Activated CD8-positive, alpha-beta memory T cell treated with anti-CD3 and anti-CD28 coated beads, Interleukin-2, amount 50 U/mL, for 4 hours (primary cell): ENCODE data around the gene CGNL1.

Experiments used
- DNase-seq: peaks from one replicate; pipeline ENCODE4 v3.0.0-alpha.2; 2020

Gene CGNL1

DNA sequence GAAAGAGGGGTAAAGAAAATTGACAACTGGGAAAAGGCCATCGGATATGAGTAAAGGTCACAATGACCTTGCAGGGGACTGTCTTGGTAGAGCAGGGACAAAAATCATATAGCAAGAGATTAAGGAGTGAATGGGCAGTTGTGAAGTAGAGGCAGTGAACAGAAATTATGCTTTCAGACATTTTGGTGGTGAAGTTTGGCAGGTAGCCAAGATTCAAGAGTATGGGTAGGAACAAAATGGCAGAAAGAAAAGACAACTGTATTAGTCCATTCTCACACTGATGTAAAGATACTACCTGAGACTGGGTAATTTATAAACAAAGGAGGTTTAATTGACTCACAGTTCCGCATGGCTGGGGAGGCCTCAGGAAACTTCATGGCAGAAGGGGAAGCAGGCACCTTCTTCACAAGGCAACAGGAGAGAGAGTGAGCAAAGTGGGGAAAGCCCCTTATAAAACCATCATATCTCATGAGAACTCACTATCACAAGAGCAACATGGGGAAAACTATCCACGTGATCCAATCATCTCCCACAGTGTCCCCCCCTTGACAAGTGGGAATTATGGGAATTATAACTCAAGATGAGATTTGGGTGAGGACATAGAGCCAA, 84.0 kb downstream of the CGNL1 start:
- no peak for DNase-seq

DNA sequence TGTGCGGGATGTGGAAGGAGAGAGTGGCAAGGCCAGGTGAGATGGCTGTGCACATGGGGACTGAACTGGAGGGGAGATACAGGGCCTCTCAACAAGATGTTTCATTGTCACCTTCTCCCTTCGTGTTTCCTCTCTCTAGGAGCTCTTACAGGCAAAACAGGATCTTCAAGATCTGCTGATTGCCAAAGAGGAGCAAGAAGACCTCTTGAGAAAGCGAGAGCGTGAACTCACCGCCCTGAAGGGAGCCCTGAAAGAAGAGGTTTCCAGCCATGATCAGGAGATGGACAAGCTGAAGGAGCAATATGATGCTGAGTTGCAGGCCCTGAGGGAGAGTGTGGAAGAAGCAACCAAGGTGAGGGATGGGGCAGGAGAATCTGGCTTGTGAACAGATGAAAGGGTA, 85.2 kb downstream of the CGNL1 start:
- DNase-seq, result no peak

GRCh38 chr15:57462381-57462780, 86.1 kb downstream of the CGNL1 start:
- DNase-seq, result no peak

- no peak for DNase-seq
These were observed 87.1 kb downstream of the CGNL1 start for GRCh38 chr15:57463360-57463759.

DNA sequence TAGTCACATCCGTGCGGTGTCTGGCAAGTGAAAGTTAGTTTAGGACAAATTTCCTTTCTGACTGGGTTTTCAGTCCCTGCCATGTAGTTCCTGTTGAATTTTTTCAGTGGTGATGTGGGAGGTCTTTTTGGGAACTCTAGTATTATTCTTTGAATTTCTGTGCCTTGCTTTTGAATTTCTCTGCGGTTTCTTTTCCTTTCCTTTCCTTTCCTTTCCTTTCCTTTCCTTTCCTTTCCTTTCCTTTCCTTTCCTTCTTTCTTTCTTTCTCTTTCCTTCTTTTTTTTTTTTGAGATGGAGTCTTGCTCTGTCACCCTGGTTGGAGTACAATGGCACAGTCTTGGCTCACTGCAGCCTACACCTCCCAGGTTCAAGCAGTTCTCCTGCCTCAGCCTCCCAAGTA, 88.2 kb downstream of the CGNL1 start:
- DNase-seq, result no peak

- DNase-seq, result no peak
These were observed 92.2 kb downstream of the CGNL1 start for GRCh38 chr15:57468486-57468885.

DNA sequence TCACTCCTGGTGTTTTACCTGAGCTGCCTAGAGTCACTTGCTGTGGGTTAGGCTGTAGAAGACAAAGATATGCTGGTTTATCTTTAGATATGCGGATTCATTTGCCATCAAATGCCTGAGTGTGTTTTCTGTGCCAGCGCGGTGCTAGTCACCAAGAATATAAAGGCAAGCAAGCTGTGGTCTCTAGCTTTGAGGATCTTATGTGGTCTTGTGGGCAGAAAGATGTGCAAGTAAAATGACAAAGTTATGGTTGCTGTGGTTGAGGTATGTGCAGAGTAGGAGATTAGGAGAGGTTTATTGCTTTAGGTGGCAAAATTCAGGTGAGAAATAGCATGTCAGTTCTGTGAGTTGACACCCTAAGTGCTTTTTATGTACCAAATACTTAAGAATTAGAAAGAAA, 94.2 kb downstream of the CGNL1 start:
- DNase-seq, result no peak

DNA sequence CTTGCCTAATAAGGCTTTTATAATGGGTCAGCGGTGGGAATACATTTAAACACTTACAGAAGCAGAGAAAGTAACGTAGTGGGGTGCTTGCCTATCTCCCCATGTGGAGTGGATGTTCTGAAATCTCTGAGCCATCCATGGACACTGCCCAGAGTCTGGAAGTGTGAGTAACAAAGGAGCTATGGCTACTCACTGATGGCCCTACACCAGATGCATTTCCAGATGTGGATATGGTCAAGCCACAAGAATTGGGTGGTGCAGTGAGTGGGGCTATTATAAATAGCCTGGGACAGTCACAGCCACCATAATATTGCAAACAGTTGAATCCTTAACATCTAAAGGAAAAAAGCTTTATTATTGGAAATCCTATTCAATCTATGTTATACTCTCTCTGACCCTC, 96.6 kb downstream of the CGNL1 start:
- no peak for DNase-seq

DNA sequence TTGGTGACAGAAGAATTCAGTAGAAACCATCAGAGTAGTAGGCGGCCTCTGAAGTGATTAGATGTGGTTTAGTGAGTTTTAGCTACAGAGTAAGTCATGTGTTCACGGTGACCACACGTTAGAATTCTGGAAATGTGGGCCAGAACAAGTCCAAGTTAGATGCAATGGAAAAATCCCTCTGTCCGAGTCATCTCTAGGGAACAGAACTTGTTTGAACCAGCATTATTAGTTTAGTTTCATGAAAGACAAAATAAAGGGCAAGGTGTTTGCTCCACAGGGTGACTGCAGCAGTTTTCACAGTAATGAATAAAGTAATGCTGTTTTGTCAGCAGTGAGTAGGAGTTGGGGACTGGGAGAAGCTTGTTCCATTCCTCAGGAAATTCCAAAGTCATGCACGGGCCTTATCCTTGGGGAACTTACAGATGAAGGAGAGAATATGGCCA, 100.2 kb downstream of the CGNL1 start:
- no peak for DNase-seq

GRCh38 chr15:57477736-57478522, 101.6 kb downstream of the CGNL1 start:
- DNase-seq, result no peak

DNA sequence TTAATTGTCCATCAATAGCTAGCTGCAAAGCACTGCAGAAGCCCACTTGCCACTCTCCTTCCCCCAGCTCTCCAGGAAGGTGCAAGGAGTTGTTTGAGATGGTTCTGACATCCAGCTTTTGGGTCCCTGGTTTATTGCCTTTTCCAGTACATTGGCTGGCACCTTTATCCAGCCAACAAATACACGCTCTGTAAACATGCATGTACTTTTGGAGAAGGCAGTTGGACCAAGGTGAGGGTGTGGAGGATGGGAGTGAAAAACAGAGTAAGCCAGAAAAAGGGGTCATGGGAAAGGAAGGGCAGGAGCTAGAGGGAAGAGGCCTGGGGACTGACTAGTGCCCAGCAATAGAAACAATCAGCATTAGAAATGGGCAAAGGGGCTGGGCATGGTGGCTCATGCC, 102.7 kb downstream of the CGNL1 start:
- no peak for DNase-seq

DNA sequence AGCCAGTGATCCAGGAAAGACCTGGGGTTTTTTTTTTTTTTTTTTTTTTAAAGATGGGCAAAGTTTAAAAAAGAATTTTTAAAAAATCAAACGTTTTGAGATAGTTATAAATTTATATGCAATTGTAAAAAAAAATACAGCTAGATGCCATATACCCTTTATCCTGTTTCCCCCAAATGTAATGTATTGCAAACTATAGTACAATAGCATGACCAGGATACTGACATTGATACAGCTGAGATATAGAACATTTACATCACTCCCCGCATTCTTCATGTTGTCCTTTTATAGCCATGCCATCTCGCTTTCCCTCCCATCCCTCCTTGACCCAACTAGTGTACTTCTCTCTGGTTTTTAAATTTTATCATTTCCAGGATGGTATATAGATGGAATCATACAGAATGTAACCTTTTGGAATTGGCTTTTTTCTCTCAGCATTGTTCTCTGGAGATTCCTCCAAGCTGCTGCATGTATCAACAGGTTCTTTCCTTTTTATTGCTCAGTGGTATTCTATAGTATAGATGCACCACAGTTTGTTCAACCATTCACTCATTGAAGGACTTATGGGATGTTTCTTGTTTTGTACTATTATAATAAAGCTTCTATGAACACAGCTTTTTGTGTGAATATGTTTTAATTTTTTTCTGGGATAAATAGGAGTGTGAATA, 104.9 kb downstream of the CGNL1 start:
- no peak for DNase-seq

DNA sequence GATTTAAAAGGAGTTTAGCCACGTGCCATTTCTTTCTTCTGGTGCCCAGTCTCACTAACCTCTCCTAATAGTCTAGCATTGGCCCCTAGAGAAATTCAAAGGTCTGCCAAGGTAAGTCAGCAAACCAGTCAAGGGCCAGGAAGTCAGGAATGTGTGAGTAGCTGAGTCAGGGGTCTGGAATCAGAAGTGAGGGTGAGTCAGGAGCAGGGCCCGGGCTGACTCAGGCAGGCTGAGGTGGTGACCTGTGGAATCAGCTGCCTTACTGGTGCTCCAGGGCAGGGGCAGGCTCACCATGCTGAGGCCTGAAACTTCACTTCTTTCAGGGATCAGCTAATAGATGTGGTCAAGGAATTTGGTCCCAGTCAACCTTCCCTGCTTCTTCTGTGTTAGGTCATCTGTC, 109.6 kb downstream of the CGNL1 start:
- DNase-seq, result no peak

DNA sequence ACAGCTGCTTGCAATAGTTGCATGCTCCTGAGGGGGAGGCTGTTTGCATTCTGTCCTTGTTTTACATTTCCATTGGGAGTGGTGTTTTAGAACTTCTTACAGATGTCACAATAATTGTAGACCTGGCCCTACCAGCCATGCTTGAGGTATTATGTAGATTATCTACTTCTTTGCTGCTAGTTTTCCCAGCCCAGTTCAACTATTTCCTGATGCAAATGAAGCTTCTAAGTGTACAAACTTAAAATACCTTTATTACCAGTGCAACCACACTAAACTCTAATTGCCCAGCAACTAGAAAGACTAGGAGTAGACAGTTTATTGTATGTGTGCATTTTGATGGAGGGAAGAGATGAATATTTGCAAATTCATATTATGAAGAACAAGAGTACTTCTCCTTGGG, 110.5 kb downstream of the CGNL1 start:
- no peak for DNase-seq

GRCh38 chr15:57489122-57489521, 112.8 kb downstream of the CGNL1 start:
- DNase-seq, result no peak

- DNase-seq, result no peak
These were observed 117.0 kb downstream of the CGNL1 start for GRCh38 chr15:57493351-57493750.

- DNase-seq, result no peak
These were observed 118.3 kb downstream of the CGNL1 start for GRCh38 chr15:57494581-57494980.

GRCh38 chr15:57495041-57495440, 118.7 kb downstream of the CGNL1 start:
- DNase-seq, result no peak

- no peak for DNase-seq
These were observed 119.4 kb downstream of the CGNL1 start for GRCh38 chr15:57495554-57496165.

- no peak for DNase-seq
These were observed 120.3 kb downstream of the CGNL1 start for GRCh38 chr15:57496594-57496945.

DNA sequence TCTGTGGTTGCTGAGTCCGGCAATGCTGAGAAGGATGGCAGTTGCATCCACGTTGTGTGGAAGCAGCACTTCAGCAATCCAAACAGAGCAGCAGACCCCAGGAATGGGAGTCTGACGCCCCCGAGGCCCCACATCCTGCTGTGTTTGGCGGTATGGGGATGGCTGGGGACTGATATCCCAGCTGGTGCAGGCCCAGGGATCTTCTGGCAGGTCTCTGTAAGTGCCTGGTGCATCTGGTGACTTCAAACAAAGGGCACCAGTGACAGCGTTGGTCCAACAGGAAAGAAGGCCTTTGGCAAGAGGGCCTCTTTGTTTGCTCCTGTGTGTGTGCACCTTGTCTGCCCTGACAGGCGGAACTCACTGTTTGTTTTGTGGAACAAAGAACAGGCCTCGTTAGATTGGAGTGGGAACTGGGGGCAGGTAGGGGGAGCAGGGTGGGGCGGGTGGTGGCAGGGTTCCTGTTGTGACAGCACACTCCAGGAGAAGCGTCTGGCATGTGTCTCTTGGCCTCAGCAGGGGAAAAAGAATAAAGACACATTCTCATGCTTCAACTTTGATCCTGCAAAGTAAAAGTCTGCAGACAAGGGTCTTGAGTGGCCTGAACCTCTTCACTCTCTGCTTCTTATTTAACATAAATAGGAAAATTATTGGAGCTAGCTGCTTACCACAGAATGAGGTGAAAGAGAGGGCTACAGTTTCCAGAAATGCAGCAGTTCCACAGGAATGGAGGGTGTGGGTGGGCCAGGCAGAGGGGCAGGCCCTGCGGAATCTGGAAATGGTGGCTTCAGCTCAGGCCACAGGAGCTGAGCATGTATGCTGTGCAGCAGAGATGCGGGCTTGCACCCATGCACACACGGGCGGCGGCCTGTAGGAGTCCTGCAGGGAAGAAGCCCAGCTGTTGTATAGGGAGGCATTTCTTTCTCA, 120.9 kb downstream of the CGNL1 start:
- no peak for DNase-seq

DNA sequence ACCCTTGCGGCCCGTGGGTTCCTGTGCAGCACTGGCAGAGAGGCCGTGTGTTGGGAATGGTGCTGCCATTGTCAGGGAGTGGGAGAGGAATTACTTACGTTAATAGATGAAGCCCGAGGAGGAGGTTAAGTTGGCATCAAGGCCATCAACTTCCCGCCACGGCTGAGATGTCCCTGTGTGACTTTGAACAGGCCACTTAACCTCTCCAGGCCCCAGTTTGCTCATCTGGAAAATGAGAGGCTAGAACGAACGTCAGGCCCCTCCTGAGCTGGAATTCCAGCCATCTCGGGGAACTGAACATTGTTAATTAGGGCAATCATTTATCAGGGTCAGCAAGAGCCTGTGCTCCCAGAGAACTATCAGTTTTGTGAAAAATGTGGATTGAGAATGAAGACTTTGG, 124.0 kb downstream of the CGNL1 start:
- DNase-seq, result no peak
